Endothelial cell of umbilical vein (primary cell): Measurements from ENCODE around the gene KLHL1. TPM values are rescaled to one million over a fixed set of nuclear protein-coding genes. Genes with fewer than 3 reads are reported as not detected.

ENCODE experiments used
- BruUV-seq: library from RNA; stranded (reverse); fragments of 400-500 nt; replicated peaks from 2 replicates; lab custom pipeline; 2021; lab: Mats Ljungman, UMichigan
- CTCF ChIA-PET: fragments of 300-600, 350-600 bp; sonication (Branson Sonifier 250); formaldehyde crosslinking; loops from one replicate; lab custom pipeline; 2021; ENCODE audit warnings: antibody characterized with exemption, inconsistent platforms; lab: Charles Lee
- POLR2A ChIA-PET: fragments of 300-600, 350-600 bp; sonication (Branson Sonifier 250); formaldehyde crosslinking; loops from one replicate; lab custom pipeline; 2021; ENCODE audit warnings: antibody characterized with exemption, inconsistent platforms; lab: Charles Lee
- DNase-seq: peaks from one replicate; pipeline ENCODE4 v3.0.0-alpha.2; 2011; ENCODE audit warnings: low read depth, low spot score
- FAIRE-seq: peaks from 2 replicates; lab custom pipeline; 2011; peaks lifted over from hg19 to GRCh38; lab: Jason Lieb, UNC
- H2AFZ ChIP-seq: 2 replicates; pipeline ENCODE4 v1.6.0; 2012; ENCODE audit warnings: low read depth, low read length, control low read depth, inconsistent platforms
- H3K27ac ChIP-seq: 2 replicates; pipeline ENCODE4 v1.5.1; 2011; ENCODE audit warnings: low read depth, mild to moderate bottlenecking, control low read depth, low read length, moderate library complexity; ENCODE audit not compliant: insufficient read depth
- H3K27me3 ChIP-seq, 2 experiments: 2 replicates each; pipeline versions ENCODE4 v1.6.0 to v1.6.1; 2011; ENCODE audit warnings: low read length in 2 of 2, mixed read lengths in 1 of 2; ENCODE audit not compliant: control insufficient read depth in 2 of 2, insufficient read depth in 2 of 2
- H3K36me3 ChIP-seq, 2 experiments: 2 replicates in 1 of 2; 3 replicates in 1 of 2; pipeline ENCODE4 v1.5.1; 2011; ENCODE audit warnings: low read length in 2 of 2, mild to moderate bottlenecking in 1 of 2, moderate library complexity in 1 of 2; ENCODE audit not compliant: control insufficient read depth in 2 of 2, insufficient read depth in 2 of 2; ENCODE audit errors: extremely low read depth in 1 of 2
- H3K4me1 ChIP-seq: 3 replicates; pipeline ENCODE4 v1.5.1; 2011; ENCODE audit warnings: mild to moderate bottlenecking, low read length; ENCODE audit not compliant: control insufficient read depth, insufficient read depth; ENCODE audit errors: extremely low read depth
- H3K4me2 ChIP-seq: 2 replicates; pipeline ENCODE4 v1.6.1; 2011; ENCODE audit warnings: low read length, control low read depth, mixed read lengths; ENCODE audit not compliant: insufficient read depth
- H3K4me3 ChIP-seq, 3 experiments: fragments of 200-600 bp in 1 of 3; sonication (generic), shearing (Covaris generic) in 1 of 3; replicated peaks in 1 of 3; 2 replicates each; pipeline ENCODE4 v1.5.1; 2011 to 2016; ENCODE audit warnings: control low read depth in 3 of 3, low read length in 3 of 3, mild to moderate bottlenecking in 2 of 3, inconsistent platforms in 1 of 3, low read depth in 1 of 3, moderate library complexity in 1 of 3; ENCODE audit not compliant: insufficient read depth in 1 of 3
- H3K79me2 ChIP-seq: 2 replicates; pipeline ENCODE4 v1.6.0; 2012; ENCODE audit warnings: low read length, inconsistent platforms; ENCODE audit not compliant: control insufficient read depth, insufficient read depth
- H3K9ac ChIP-seq: replicated peaks from 2 replicates; pipeline ENCODE3; 2011; ENCODE audit warnings: low read length, control low read depth; ENCODE audit not compliant: insufficient read depth; ENCODE audit errors: extremely low read depth
- H3K9me1 ChIP-seq: replicated peaks from 3 replicates; pipeline ENCODE4 v1.6.0; 2011; ENCODE audit warnings: mild to moderate bottlenecking, low read length; ENCODE audit not compliant: control insufficient read depth, insufficient read depth; ENCODE audit errors: extremely low read depth
- H3K9me3 ChIP-seq: replicated peaks from 2 replicates; pipeline ENCODE4 v1.5.1; 2012; ENCODE audit warnings: low read length, inconsistent platforms; ENCODE audit not compliant: control insufficient read depth, insufficient read depth
- H4K20me1 ChIP-seq: replicated peaks from 2 replicates; pipeline ENCODE3; 2011; ENCODE audit warnings: mild to moderate bottlenecking, low read length; ENCODE audit not compliant: control insufficient read depth, insufficient read depth; ENCODE audit errors: extremely low read depth
- CTCF ChIP-seq, 2 donors: IDR thresholded peaks; 1 replicate in 1 of 2; 2 replicates in 1 of 2; pipeline ENCODE4 v1.5.1; 2011; ENCODE audit warnings: low read length in 2 of 2, mild to moderate bottlenecking in 2 of 2, moderate library complexity in 2 of 2, control low read depth in 1 of 2, inconsistent platforms in 1 of 2, low read depth in 1 of 2; ENCODE audit not compliant: insufficient read depth in 1 of 2; ENCODE audit errors: extremely low read depth in 1 of 2
- EZH2 ChIP-seq: IDR thresholded peaks from 2 replicates; pipeline ENCODE4 v1.6.1; 2012; ENCODE audit warnings: borderline replicate concordance, low read depth, mild to moderate bottlenecking, moderate library complexity, low read length, inconsistent platforms; ENCODE audit not compliant: severe bottlenecking
- FOS ChIP-seq: IDR thresholded peaks from 2 replicates; pipeline ENCODE4 v1.6.1; 2011; ENCODE audit warnings: mild to moderate bottlenecking, low read length, moderate library complexity, borderline replicate concordance; ENCODE audit not compliant: insufficient read depth
- GATA2 ChIP-seq: IDR thresholded peaks from 2 replicates; pipeline ENCODE4 v1.7.0; 2011; ENCODE audit warnings: low read depth, mild to moderate bottlenecking, moderate library complexity, mixed read lengths, low read length; ENCODE audit not compliant: insufficient read length, insufficient read depth
- JUN ChIP-seq: IDR thresholded peaks from 2 replicates; pipeline ENCODE4 v1.6.1; 2011; ENCODE audit warnings: borderline replicate concordance, low read depth; ENCODE audit not compliant: insufficient read length, insufficient read depth
- MAX ChIP-seq: IDR thresholded peaks from 2 replicates; pipeline ENCODE4 v1.6.1; 2011; ENCODE audit not compliant: insufficient read depth, insufficient read length
- MYC ChIP-seq: IDR thresholded peaks from one replicate; pipeline ENCODE4 v1.6.1; 2011; ENCODE audit warnings: mild to moderate bottlenecking, low read depth, low read length
- POLR2A ChIP-seq: IDR thresholded peaks from 2 replicates; pipeline ENCODE4 v1.6.1; 2012; ENCODE audit warnings: low read depth, mild to moderate bottlenecking, control low read depth, low read length
- POLR2AphosphoS5 ChIP-seq: IDR thresholded peaks from 2 replicates; pipeline ENCODE4 v1.6.1; 2012; ENCODE audit warnings: low read depth, mild to moderate bottlenecking, control low read depth, low read length, moderate library complexity; ENCODE audit not compliant: insufficient read depth
- dilution Hi-C: fragments of 300-500 bp; cut with MboI; formaldehyde crosslinking; loops from one replicate; pipeline ENCODE4 v1.15.0; 2019; ENCODE audit warnings: low sequenced_read_pairs; ENCODE audit not compliant: extremely low pct_ligation_motif_present
- intact Hi-C: fragments of 100-400 bp; cut with micrococcal nuclease; formaldehyde crosslinking; loops from one replicate; pipeline ENCODE4 v1.10.0; 2022
- polyA plus RNA-seq, 4 experiments: library from polyadenylated mRNA; depleted of rRNA in 3 of 4; stranded (reverse) in 3 of 4; unstranded in 1 of 4; fragments of >200 nt; gene quantifications; 2 replicates each; pipeline versions ENCODE4 v1.2.1 to v1.2.3, GENCODE V29; 2011 to 2012; ENCODE audit warnings: missing spikeins in 1 of 4
- total RNA-seq: library from RNA; stranded (reverse); gene quantifications from 2 replicates; pipeline ENCODE4 v1.2.3, GENCODE V29; 2021

The KLHL1 gene
- total and polyA plus RNA-seq, 2 donors (not counting 3 experiments of a cell fraction or from before 2014, with no cell fraction given), result not detected

GRCh38 chr13:69793783-69794453 lies 314.3 kb downstream of the KLHL1 start:
- ChIA-PET POLR2A (no interaction called here), CTCF (no interaction called here)
- dilution Hi-C loops (no loop called here), intact Hi-C loops (no loop called here)
- Histone ChIP-seq H3K9me3 (no peaks in the 10 kb centered on the region), H3K27ac (no peak overlapping the region), H3K27me3 (no peaks in the 10 kb centered on the region), H2AFZ (no peak overlapping the region), H3K4me3 (no peak overlapping the region), H4K20me1 (no peaks in the 10 kb centered on the region), H3K4me2 (no peak overlapping the region), H3K4me1 (no peaks in the 10 kb centered on the region), H3K79me2 (no peaks in the 10 kb centered on the region), H3K9me1 (no peaks in the 10 kb centered on the region), H3K36me3 (no peaks in the 10 kb centered on the region), H3K9ac (no peak overlapping the region)
- no peak for TF ChIP-seq CTCF (IDR thresholded peaks at IDR 0.05; ENCODE audit: extremely low read depth in 1 of 2, insufficient read depth in 1 of 2, low read depth in 1 of 2, low read length in 2 of 2)
- no peak for TF ChIP-seq FOS
- TF ChIP-seq POLR2AphosphoS5, result no peak
- no peak for TF ChIP-seq MYC
- no peak for TF ChIP-seq EZH2
- no peak for TF ChIP-seq GATA2
- no peak for TF ChIP-seq MAX
- TF ChIP-seq JUN, result no peak
- no peak for TF ChIP-seq POLR2A
- FAIRE-seq, result no peak
- no TSS peak for BruUV-seq
- DNase-seq, result no peak
